Mesothelial cell of epicardium (in vitro differentiated cells): ENCODE data around the gene RXRA. TPM values are rescaled to one million over a fixed set of nuclear protein-coding genes. Genes with fewer than 3 reads are reported as not detected.

ENCODE experiments used
- DNase-seq, 2 experiments: peaks; one replicate each; pipeline ENCODE4 v3.0.0; 2021; ENCODE audit warnings: low spot score in 2 of 2; ENCODE audit not compliant: unreplicated experiment in 2 of 2
- H3K27ac Mint-ChIP-seq: 2 replicates; pipeline ENCODE4 v1.8.0; 2021; ENCODE audit warnings: mixed read lengths
- H3K27me3 Mint-ChIP-seq: 2 replicates; pipeline ENCODE4 v1.8.0; 2021; ENCODE audit warnings: low read depth, mixed read lengths
- H3K36me3 Mint-ChIP-seq: 2 replicates; pipeline ENCODE4 v1.8.0; 2021; ENCODE audit warnings: mixed read lengths
- H3K4me1 Mint-ChIP-seq: 2 replicates; pipeline ENCODE4 v1.8.0; 2021; ENCODE audit warnings: mixed read lengths
- H3K4me3 Mint-ChIP-seq: 2 replicates; pipeline ENCODE4 v1.8.0; 2021; ENCODE audit warnings: mild to moderate bottlenecking, moderate library complexity, mixed read lengths
- H3K9me3 Mint-ChIP-seq: 2 replicates; pipeline ENCODE4 v1.8.0; 2021; ENCODE audit warnings: mixed read lengths
- total RNA-seq: library from RNA; stranded (reverse); gene quantifications from 3 replicates; pipeline ENCODE4 v1.2.1, GENCODE V29; 2021
- TF ChIP-seq, protein P1 (sequence below): fragments of 200-600 bp; sonication (generic); IDR thresholded peaks from one replicate; pipeline ENCODE4 v1.5.0; 2021; ENCODE audit warnings: antibody characterized with exemption; ENCODE audit not compliant: unreplicated experiment

RXRA gene
- total RNA-seq, 1 donor from 2014 or later: 45.0 TPM

DNA sequence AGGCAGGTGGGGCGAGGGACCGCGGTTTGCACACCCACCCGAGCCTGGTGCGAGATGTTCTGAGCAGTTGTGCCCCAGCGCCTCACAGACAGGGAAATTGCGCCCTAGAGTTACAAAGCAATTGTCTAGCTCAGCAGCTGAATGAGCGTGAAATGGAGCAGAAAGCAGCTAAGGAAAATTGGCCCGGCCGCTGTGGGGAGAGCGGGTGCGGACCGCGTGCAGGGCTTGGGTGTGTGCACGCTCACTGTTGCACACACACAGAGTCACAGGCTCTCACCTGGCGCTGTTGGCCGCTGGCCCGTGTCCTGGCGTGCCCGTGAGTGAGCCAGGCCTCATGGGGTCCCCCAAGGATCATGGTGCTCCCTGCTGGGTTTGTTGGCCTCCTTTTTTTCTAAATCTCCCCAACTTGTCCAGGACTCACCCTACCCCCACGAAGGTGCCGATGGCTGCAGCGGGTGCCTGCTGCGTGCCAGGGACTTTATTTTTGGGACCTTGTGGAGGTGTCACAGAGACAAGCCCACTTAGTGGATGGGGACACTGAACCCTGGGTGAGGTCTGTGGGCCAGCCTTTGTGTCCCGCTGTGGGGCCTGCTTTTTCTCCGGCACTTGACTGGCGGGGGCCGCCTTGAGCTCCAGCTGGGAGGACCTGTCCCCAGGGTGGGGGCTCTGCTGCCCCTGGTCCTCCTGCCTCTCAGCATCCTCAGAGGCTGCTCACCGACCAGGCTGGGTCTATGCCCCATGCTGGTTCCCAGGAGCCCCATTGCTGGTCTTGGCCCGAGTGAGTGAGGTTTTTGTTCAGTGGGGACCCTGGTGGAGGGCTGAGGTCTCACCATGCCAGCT, 5.2 kb downstream of the RXRA start:
- H3K27ac Mint-ChIP-seq: no peak overlapping the region
- H3K9me3 Mint-ChIP-seq: no peaks in the 10 kb centered on the region
- H3K4me3 Mint-ChIP-seq: no peak overlapping the region
- TF ChIP-seq, protein P1, sequence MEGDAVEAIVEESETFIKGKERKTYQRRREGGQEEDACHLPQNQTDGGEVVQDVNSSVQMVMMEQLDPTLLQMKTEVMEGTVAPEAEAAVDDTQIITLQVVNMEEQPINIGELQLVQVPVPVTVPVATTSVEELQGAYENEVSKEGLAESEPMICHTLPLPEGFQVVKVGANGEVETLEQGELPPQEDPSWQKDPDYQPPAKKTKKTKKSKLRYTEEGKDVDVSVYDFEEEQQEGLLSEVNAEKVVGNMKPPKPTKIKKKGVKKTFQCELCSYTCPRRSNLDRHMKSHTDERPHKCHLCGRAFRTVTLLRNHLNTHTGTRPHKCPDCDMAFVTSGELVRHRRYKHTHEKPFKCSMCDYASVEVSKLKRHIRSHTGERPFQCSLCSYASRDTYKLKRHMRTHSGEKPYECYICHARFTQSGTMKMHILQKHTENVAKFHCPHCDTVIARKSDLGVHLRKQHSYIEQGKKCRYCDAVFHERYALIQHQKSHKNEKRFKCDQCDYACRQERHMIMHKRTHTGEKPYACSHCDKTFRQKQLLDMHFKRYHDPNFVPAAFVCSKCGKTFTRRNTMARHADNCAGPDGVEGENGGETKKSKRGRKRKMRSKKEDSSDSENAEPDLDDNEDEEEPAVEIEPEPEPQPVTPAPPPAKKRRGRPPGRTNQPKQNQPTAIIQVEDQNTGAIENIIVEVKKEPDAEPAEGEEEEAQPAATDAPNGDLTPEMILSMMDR: no peak
- peaks cover 34% of the 10 kb centered on the region for H3K4me1 Mint-ChIP-seq
- DNase-seq: no peak
- H3K36me3 Mint-ChIP-seq: no peaks in the 10 kb centered on the region
- no peaks in the 10 kb centered on the region for H3K27me3 Mint-ChIP-seq

DNA sequence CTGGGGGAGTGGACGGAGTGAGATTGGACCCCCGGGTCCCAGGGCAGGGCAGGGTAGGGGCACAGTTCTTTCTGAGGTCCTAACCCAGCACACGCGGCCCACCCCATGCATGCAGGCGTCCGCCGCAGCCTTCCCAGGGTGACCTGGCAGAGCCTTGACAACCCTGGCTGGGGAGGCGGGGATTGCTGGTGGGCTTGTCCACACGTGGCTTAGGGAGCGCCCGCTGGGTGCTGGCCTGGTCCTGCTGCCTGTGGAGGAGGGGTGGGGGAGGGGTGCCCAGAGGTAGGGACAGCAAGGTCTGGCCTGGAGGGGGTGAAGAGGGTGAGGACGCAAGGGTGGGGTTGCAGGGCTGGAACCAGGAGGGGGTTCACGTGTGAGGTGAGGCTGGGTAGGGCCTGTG, 6.0 kb downstream of the RXRA start:
- Mint-ChIP-seq H3K36me3 (no peaks in the 10 kb centered on the region), H3K4me1 (peaks cover 37% of the 10 kb centered on the region)

DNA sequence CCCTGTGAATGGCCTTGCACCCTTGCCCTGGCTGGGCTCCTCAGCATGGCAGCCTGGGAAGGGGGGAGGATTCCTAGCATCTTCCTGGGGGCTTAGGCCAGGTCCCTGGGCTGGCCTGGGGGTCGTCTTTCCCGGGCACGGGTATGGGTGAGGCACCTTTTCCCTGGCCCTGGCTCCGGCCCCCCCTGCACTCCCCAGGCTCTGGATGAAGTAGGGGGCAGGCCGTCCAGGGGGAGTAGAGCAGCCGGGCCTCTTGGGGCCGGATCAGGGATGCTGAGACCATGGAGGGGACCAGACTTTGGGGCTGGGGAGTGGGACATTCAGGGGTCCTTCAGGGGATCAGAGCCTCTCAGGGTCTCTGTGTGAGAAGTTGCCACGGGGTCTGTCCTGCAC, 6.6 kb downstream of the RXRA start:
- no peaks in the 10 kb centered on the region for H3K9me3 Mint-ChIP-seq
- no peak for DNase-seq
- TF ChIP-seq, protein P1: no peak
- H3K27me3 Mint-ChIP-seq: no peaks in the 10 kb centered on the region
- no peak overlapping the region for H3K4me3 Mint-ChIP-seq
- H3K27ac Mint-ChIP-seq: no peak overlapping the region
- H3K36me3 Mint-ChIP-seq: no peaks in the 10 kb centered on the region
- H3K4me1 Mint-ChIP-seq: peaks cover 38% of the 10 kb centered on the region

More for the DNA sequence above, 6.0 kb downstream of the RXRA start:
- no peaks in the 10 kb centered on the region for H3K9me3 Mint-ChIP-seq
- no peak overlapping the region for H3K27ac Mint-ChIP-seq
- TF ChIP-seq, protein P1: no peak
- no peak overlapping the region for H3K4me3 Mint-ChIP-seq
- DNase-seq: no peak
- H3K27me3 Mint-ChIP-seq: no peaks in the 10 kb centered on the region

DNA sequence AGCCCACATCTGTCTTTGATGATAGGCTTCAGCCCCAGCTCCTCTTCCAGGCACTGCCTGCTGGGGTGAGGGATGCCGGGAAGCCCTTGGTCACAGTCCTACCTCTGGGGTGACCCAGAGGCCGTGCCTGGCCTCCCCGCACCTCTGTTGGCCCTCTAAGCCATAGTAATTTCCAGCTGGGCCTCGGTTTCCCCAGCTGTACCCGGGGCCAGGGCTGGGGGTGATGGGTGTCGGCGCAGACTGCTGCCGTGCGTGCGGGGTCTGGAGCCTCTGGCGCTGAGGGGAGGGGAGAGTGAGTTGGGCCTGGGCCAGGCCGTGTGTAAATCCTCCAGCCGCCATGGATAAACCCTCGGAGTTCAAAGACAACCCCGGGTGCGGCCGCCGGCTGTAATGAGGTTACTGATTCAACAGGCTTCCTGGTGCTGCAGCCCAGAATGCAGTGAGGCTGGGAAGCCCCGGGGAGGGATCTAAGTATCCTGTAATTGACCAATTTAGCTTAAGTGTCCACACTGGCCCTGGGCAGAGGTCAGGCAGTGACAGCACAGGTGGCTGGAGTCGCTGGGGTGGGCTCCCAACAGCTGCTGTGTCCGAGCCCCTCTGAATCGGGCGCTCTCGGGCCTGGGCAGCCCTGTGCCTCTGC, 7.1 kb downstream of the RXRA start:
- H3K4me3 Mint-ChIP-seq: no peak overlapping the region
- H3K9me3 Mint-ChIP-seq: no peaks in the 10 kb centered on the region
- no peak for DNase-seq
- H3K4me1 Mint-ChIP-seq: peaks cover 33% of the 10 kb centered on the region
- H3K27ac Mint-ChIP-seq: no peak overlapping the region
- TF ChIP-seq, protein P1: no peak
- no peaks in the 10 kb centered on the region for H3K27me3 Mint-ChIP-seq
- no peaks in the 10 kb centered on the region for H3K36me3 Mint-ChIP-seq

DNA sequence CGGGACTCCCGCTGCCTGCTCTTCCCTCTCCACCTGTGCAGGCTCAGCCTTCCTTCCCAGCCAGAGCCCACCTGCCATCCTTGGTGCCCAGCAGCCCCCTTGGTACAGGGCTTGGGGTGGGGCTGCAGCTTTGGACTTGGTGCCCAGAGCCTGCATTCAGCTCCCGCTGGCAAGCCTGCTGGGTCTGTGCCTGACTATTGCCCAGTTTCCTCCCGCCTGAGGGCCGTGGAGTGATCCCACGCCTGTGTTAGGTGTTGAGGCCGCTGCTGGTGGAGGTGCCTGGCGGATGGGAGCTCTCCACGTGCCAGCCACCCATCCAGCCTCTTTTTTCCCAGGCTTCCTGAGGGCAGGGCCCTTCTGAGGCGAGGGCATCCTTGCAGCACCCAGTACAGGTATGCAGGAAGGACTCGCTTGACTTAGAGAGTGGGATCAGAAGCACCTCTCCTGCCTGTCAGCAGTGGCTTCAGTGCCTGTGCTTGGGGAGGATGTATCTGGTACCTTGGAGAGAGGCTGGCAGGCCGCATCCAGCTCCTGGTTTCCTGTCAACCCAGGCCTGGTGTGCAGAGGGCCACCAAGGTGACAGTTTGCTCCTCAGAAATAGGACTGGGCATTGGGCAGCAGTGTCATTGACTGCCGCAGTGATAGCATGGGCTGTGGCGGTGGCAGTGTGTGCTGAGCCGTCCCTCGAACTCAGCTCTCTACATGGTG, 7.8 kb downstream of the RXRA start:
- no peak overlapping the region for H3K27ac Mint-ChIP-seq
- H3K36me3 Mint-ChIP-seq: no peaks in the 10 kb centered on the region
- no peak overlapping the region for H3K4me3 Mint-ChIP-seq
- H3K27me3 Mint-ChIP-seq: no peaks in the 10 kb centered on the region
- TF ChIP-seq, protein P1: no peak
- no peak for DNase-seq
- H3K9me3 Mint-ChIP-seq: no peaks in the 10 kb centered on the region
- peaks cover 29% of the 10 kb centered on the region for H3K4me1 Mint-ChIP-seq
